H1 (cell line): ENCODE data around the gene NEFH. TPM values are rescaled to one million over a fixed set of nuclear protein-coding genes. Genes with fewer than 3 reads are reported as not detected.

Experiments
- CTCF ChIA-PET: fragments of 300-600 bp; sonication (Branson Sonifier 250); formaldehyde crosslinking; loops from one replicate; lab custom pipeline; 2021; ENCODE audit not compliant: partially characterized antibody; lab: Charles Lee
- POLR2A ChIA-PET: fragments of 300-600 bp; sonication (Branson Sonifier 250); formaldehyde crosslinking; loops from one replicate; lab custom pipeline; 2021; ENCODE audit warnings: inconsistent platforms; ENCODE audit not compliant: partially characterized antibody; lab: Charles Lee
- DNase-seq, 2 experiments: peaks; one replicate each; pipeline versions ENCODE4 v3.0.0 to v3.0.0-alpha.2; 2010 to 2022; ENCODE audit warnings: low spot score in 2 of 2, low read depth in 1 of 2, mixed read lengths in 1 of 2
- FAIRE-seq: peaks from 2 replicates; lab custom pipeline; 2011; peaks lifted over from hg19 to GRCh38; lab: Jason Lieb, UNC
- H2AFZ ChIP-seq: 2 replicates; pipeline ENCODE4 v1.8.1; 2012; ENCODE audit warnings: low read length, inconsistent platforms
- H2AK5ac ChIP-seq: 2 replicates; pipeline ENCODE4 v1.6.1; 2013; ENCODE audit warnings: low read depth, low read length
- H2BK120ac ChIP-seq: replicated peaks from 2 replicates; pipeline ENCODE3; 2013; ENCODE audit warnings: low read depth, low read length, inconsistent platforms
- H2BK12ac ChIP-seq: 2 replicates; pipeline ENCODE4 v1.6.1; 2013; ENCODE audit warnings: low read depth, low read length
- H2BK15ac ChIP-seq: 2 replicates; pipeline ENCODE4 v1.6.1; 2013; ENCODE audit warnings: low read length
- H2BK20ac ChIP-seq: 2 replicates; pipeline ENCODE4 v1.6.1; 2013; ENCODE audit warnings: low read length
- H2BK5ac ChIP-seq: 2 replicates; pipeline ENCODE4 v1.6.1; 2013; ENCODE audit warnings: low read depth, low read length
- H3K14ac ChIP-seq: 2 replicates; pipeline ENCODE4 v1.6.1; 2013; ENCODE audit warnings: inconsistent platforms; ENCODE audit not compliant: insufficient read length
- H3K18ac ChIP-seq: 2 replicates; pipeline ENCODE4 v1.6.1; 2013; ENCODE audit warnings: low read length; ENCODE audit errors: extremely low read depth
- H3K23ac ChIP-seq: 2 replicates; pipeline ENCODE4 v1.6.1; 2013; ENCODE audit warnings: inconsistent platforms; ENCODE audit not compliant: insufficient read length
- H3K23me2 ChIP-seq: 2 replicates; pipeline ENCODE4 v1.6.1; 2013; ENCODE audit warnings: low read depth, low read length
- H3K27ac ChIP-seq: 2 replicates; pipeline ENCODE4 v1.6.1; 2011; ENCODE audit warnings: low read depth, low read length, inconsistent platforms
- H3K27me3 ChIP-seq, 4 experiments: replicated peaks in 1 of 4; 1 replicate in 1 of 4; 2 replicates in 3 of 4; pipeline versions ENCODE4 v1.6.1 to v1.8.1; 2011 to 2013; ENCODE audit warnings: low read length in 3 of 4, mild to moderate bottlenecking in 3 of 4, inconsistent platforms in 2 of 4, mixed read lengths in 2 of 4, moderate library complexity in 1 of 4; ENCODE audit not compliant: control insufficient read depth in 3 of 4, insufficient read depth in 3 of 4; ENCODE audit errors: extremely low read depth in 1 of 4
- H3K36me3 ChIP-seq, 4 experiments: 2 replicates each; pipeline versions ENCODE4 v1.6.1 to v1.8.1; 2011 to 2013; ENCODE audit warnings: mild to moderate bottlenecking in 4 of 4, low read length in 3 of 4, moderate library complexity in 2 of 4, control low read depth in 1 of 4, inconsistent platforms in 1 of 4; ENCODE audit not compliant: insufficient read depth in 4 of 4, control insufficient read depth in 2 of 4
- H3K4ac ChIP-seq: replicated peaks from 2 replicates; pipeline ENCODE3; 2013; ENCODE audit warnings: low read length, low read depth, mixed read lengths, inconsistent platforms; ENCODE audit not compliant: insufficient read length
- H3K4me1 ChIP-seq, 4 experiments: replicated peaks in 1 of 4; 1 replicate in 1 of 4; 2 replicates in 3 of 4; pipeline versions ENCODE4 v1.6.1 to v1.8.1; 2011 to 2013; ENCODE audit warnings: low read length in 3 of 4, inconsistent platforms in 2 of 4, mixed read lengths in 1 of 4; ENCODE audit not compliant: insufficient read depth in 4 of 4, control insufficient read depth in 3 of 4
- H3K4me2 ChIP-seq, 2 experiments: 2 replicates each; pipeline versions ENCODE4 v1.6.1 to v1.8.1; 2011 to 2013; ENCODE audit warnings: low read depth in 2 of 2, low read length in 2 of 2, control low read depth in 1 of 2, inconsistent platforms in 1 of 2, mild to moderate bottlenecking in 1 of 2; ENCODE audit not compliant: insufficient read depth in 1 of 2
- H3K4me3 ChIP-seq, 4 experiments: fragments of 200-600, 300-600 bp in 1 of 4; sonication (generic), shearing (Covaris generic), sonication (Bioruptor Twin) in 1 of 4; 2 replicates each; pipeline versions ENCODE4 v1.5.1 to v1.8.1; 2011 to 2016; ENCODE audit warnings: low read length in 4 of 4, low read depth in 3 of 4, control low read depth in 2 of 4, inconsistent platforms in 2 of 4, mild to moderate bottlenecking in 2 of 4, mixed read lengths in 1 of 4, moderate library complexity in 1 of 4; ENCODE audit not compliant: insufficient read depth in 2 of 4; ENCODE audit errors: extremely low read depth in 1 of 4
- H3K56ac ChIP-seq: replicated peaks from 2 replicates; pipeline ENCODE3; 2013; ENCODE audit warnings: low read depth, mild to moderate bottlenecking, mixed read lengths, low read length, inconsistent platforms; ENCODE audit not compliant: insufficient read length
- H3K79me1 ChIP-seq: 2 replicates; pipeline ENCODE4 v1.6.1; 2013; ENCODE audit warnings: low read depth, low read length, control low read depth
- H3K79me2 ChIP-seq, 2 experiments: 2 replicates each; pipeline versions ENCODE4 v1.6.1 to v1.8.1; 2012 to 2013; ENCODE audit warnings: low read length in 2 of 2, mild to moderate bottlenecking in 2 of 2, inconsistent platforms in 1 of 2; ENCODE audit not compliant: insufficient read depth in 2 of 2, control insufficient read depth in 1 of 2
- H3K9ac ChIP-seq, 4 experiments: replicated peaks in 1 of 4; 1 replicate in 1 of 4; 2 replicates in 3 of 4; pipeline versions ENCODE4 v1.6.1 to v1.8.1; 2011 to 2013; ENCODE audit warnings: low read depth in 3 of 4, low read length in 3 of 4, control low read depth in 2 of 4, mild to moderate bottlenecking in 2 of 4, moderate library complexity in 2 of 4, inconsistent platforms in 1 of 4; ENCODE audit errors: extremely low read depth in 1 of 4
- H3K9me3 ChIP-seq, 2 experiments: 2 replicates each; pipeline versions ENCODE4 v1.6.1 to v1.8.1; 2012 to 2013; ENCODE audit warnings: mild to moderate bottlenecking in 2 of 2, moderate library complexity in 2 of 2, control low read depth in 1 of 2, inconsistent platforms in 1 of 2, low read depth in 1 of 2, low read length in 1 of 2, mixed read lengths in 1 of 2; ENCODE audit not compliant: insufficient read depth in 2 of 2
- H4K20me1 ChIP-seq, 2 experiments: replicated peaks in 1 of 2; 2 replicates each; pipeline versions ENCODE3 to v1.8.1; 2011 to 2013; ENCODE audit warnings: inconsistent platforms in 2 of 2, low read length in 2 of 2, mild to moderate bottlenecking in 1 of 2; ENCODE audit not compliant: insufficient read depth in 2 of 2, control insufficient read depth in 1 of 2
- H4K5ac ChIP-seq: 2 replicates; pipeline ENCODE4 v1.6.1; 2013; ENCODE audit warnings: low read length, low read depth, mixed read lengths, inconsistent platforms; ENCODE audit not compliant: insufficient read length
- H4K8ac ChIP-seq: 2 replicates; pipeline ENCODE4 v1.8.0; 2013; ENCODE audit warnings: mild to moderate bottlenecking, moderate library complexity, low read length, inconsistent platforms; ENCODE audit not compliant: insufficient read depth; ENCODE audit errors: extremely low read depth
- H4K91ac ChIP-seq: replicated peaks from 2 replicates; pipeline ENCODE3; 2013; ENCODE audit warnings: low read length, mixed read lengths, inconsistent platforms; ENCODE audit not compliant: insufficient read length
- CEBPB ChIP-seq: IDR thresholded peaks from 2 replicates; pipeline ENCODE4 v1.6.1; 2012; ENCODE audit warnings: low read depth, low read length
- HDAC6 ChIP-seq: IDR thresholded peaks from one replicate; pipeline ENCODE4 v1.7.1; 2012; ENCODE audit warnings: low read depth, mild to moderate bottlenecking, inconsistent platforms, low read length, moderate library complexity
- KDM1A ChIP-seq: fragments of 200-600, 300-600 bp; sonication (generic); IDR thresholded peaks from 2 replicates; pipeline ENCODE4 v1.7.1; 2016; ENCODE audit warnings: mild to moderate bottlenecking, low read length, borderline replicate concordance
- NRF1 ChIP-seq: IDR thresholded peaks from 2 replicates; pipeline ENCODE4 v1.6.1; 2011; ENCODE audit warnings: mild to moderate bottlenecking, low read depth, low read length, improper control_type of control experiment
- RFX5 ChIP-seq: IDR thresholded peaks from 2 replicates; pipeline ENCODE4 v1.6.1; 2011; ENCODE audit warnings: low read depth, low read length, improper control_type of control experiment, borderline replicate concordance
- SIRT6 ChIP-seq: IDR thresholded peaks from one replicate; pipeline ENCODE4 v1.7.1; 2012; ENCODE audit warnings: low read length, inconsistent platforms
- WGBS, 2 experiments: shearing (Covaris generic) in 1 of 2; methylation state at CpG; one replicate each; pipeline versions ENCODE4 v1.1.6 to v1.1.7; 2013 to 2015; ENCODE audit warnings: low lambda C conversion rate in 2 of 2, mixed read lengths in 2 of 2, inconsistent platforms in 1 of 2, low coverage in 1 of 2, missing lambda C conversion rate in 1 of 2; ENCODE audit not compliant: insufficient replicate concordance in 2 of 2, insufficient coverage in 1 of 2, insufficient read length in 1 of 2; ENCODE audit errors: extremely low coverage in 1 of 2, missing lambda C conversion rate in 1 of 2; 5-methylcytosine and 5-hydroxymethylcytosine counted together
- polyA plus RNA-seq, 7 experiments: library from polyadenylated mRNA; depleted of rRNA in 3 of 7; stranded (reverse) in 5 of 7; unstranded in 2 of 7; fragments of >200 nt in 5 of 7; fragments of 200-250 nt in 2 of 7; gene quantifications; 1 replicate in 5 of 7; 2 replicates in 1 of 7; 4 replicates in 1 of 7; pipeline versions ENCODE4 v1.2.1 to v1.2.3, GENCODE V29; 2011 to 2013; ENCODE audit warnings: missing spikeins in 2 of 7, mixed read lengths in 2 of 7
- total RNA-seq: library from RNA; stranded (reverse); fragmentation: NEBNext Ultra II Directional; extraction: Animal tissue kit (Norgen Biotek cat#: 25700); gene quantifications from 2 replicates; pipeline ENCODE4 v1.2.1, GENCODE V29; 2021
- TF ChIP-seq, protein P1 (sequence below): IDR thresholded peaks from 2 replicates; pipeline ENCODE4 v1.6.1; 2011; ENCODE audit warnings: low read depth, mild to moderate bottlenecking, low read length; ENCODE audit not compliant: insufficient read depth

The NEFH gene
- total and polyA plus RNA-seq, 2 of the 8 experiments (the other 6 are each of a cell fraction or from before 2014, with no cell fraction given) = 0.57 to 2.3 TPM

DNA sequence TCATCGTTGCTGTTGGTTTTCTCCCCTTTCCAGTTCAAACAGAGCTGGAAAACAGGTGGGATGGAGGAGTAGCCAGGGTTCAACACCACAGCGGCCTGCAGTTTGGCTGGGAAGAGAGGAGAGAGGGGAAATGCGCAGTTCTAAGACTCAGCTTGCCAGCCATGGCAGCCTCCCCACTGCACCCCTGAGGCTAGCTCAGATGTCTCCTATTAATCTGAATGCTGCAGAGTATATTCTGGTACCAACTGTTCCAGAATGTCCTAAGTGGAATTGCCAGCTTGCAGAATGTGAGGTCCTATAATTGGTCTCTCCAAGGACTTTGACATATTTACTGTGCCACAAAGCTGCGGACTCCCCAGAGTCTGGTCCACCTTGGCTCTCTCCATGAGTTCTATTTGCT is 32.0 kb downstream of the NEFH start:
- H3K79me2 ChIP-seq = no peaks in the 10 kb centered on the region
- no peak overlapping the region for H3K4me2 ChIP-seq
- no peaks in the 10 kb centered on the region for H3K23me2 ChIP-seq
- no peak overlapping the region for H2BK12ac ChIP-seq
- H2BK15ac ChIP-seq = no peak overlapping the region
- no peak for DNase-seq
- H3K56ac ChIP-seq = no peak overlapping the region
- H3K14ac ChIP-seq = no peak overlapping the region
- no peaks in the 10 kb centered on the region for H3K27me3 ChIP-seq
- H3K36me3 ChIP-seq = peaks cover 21 to 67% (median 45%) of the 10 kb centered on the region in 4 experiments
- H3K4me3 ChIP-seq = no peak overlapping the region
- no peak overlapping the region for H2BK20ac ChIP-seq
- no peaks in the 10 kb centered on the region for H3K79me1 ChIP-seq
- ChIA-PET POLR2A (interaction anchor here (1.5 to 1.9 kb wide), 3 partner anchors 8 to 41 kb away, joined by 5 to 6 read pairs (median 5); partner anchors contain the start of gene THOC5), CTCF (interaction anchor here (1.0 to 5.5 kb wide), 4 partner anchors 12 to 117 kb away, joined by 3 to 33 read pairs (median 9); no protein-coding TSS in a partner anchor)
- H3K4me1 ChIP-seq = no peaks in the 10 kb centered on the region
- WGBS, 2 experiments = 94% methylated on average over 3 of the region's 4 CpGs; no CpG with 5 or more reads in 1 of the 2 experiments
- no peak overlapping the region for H3K9ac ChIP-seq
- peaks cover 0 to 9% of the 10 kb centered on the region in 2 experiments for H4K20me1 ChIP-seq
- TF ChIP-seq, protein P1, sequence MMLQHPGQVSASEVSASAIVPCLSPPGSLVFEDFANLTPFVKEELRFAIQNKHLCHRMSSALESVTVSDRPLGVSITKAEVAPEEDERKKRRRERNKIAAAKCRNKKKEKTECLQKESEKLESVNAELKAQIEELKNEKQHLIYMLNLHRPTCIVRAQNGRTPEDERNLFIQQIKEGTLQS = no peak
- no peak for TF ChIP-seq NRF1
- no peak for TF ChIP-seq SIRT6
- TF ChIP-seq RFX5 = no peak
- no peak for TF ChIP-seq HDAC6
- no peak for TF ChIP-seq KDM1A
- TF ChIP-seq CEBPB = no peak
- H2BK120ac ChIP-seq = no peak overlapping the region
- H4K91ac ChIP-seq = no peak overlapping the region
- no peak overlapping the region for H3K18ac ChIP-seq
- no peaks in the 10 kb centered on the region for H3K9me3 ChIP-seq
- H4K5ac ChIP-seq = no peak overlapping the region
- H4K8ac ChIP-seq = no peak overlapping the region; the same call in 1 of the 2 replicates
- no peak overlapping the region for H2BK5ac ChIP-seq
- H2AK5ac ChIP-seq = no peak overlapping the region
- no peak overlapping the region for H2AFZ ChIP-seq
- no peak for FAIRE-seq
- H3K4ac ChIP-seq = no peak overlapping the region
- no peak overlapping the region for H3K27ac ChIP-seq
- no peak overlapping the region for H3K23ac ChIP-seq
